GM19397 (cell line): ENCODE data around the gene RAB27B.
"Not testable (repeated sequence)": the region's sequence is repeated elsewhere in the genome, so short reads cannot be mapped to it uniquely, and the experiment has no call there.

ENCODE experiments used
- ATAC-seq: cut with Tn5 transposase; IDR thresholded peaks from one replicate; pipeline ENCODE4 v1.9.1; 2021; ENCODE audit warnings: mild to moderate bottlenecking, moderate library complexity; ENCODE audit not compliant: unreplicated experiment

The RAB27B gene, protein sequence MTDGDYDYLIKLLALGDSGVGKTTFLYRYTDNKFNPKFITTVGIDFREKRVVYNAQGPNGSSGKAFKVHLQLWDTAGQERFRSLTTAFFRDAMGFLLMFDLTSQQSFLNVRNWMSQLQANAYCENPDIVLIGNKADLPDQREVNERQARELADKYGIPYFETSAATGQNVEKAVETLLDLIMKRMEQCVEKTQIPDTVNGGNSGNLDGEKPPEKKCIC

DNA sequence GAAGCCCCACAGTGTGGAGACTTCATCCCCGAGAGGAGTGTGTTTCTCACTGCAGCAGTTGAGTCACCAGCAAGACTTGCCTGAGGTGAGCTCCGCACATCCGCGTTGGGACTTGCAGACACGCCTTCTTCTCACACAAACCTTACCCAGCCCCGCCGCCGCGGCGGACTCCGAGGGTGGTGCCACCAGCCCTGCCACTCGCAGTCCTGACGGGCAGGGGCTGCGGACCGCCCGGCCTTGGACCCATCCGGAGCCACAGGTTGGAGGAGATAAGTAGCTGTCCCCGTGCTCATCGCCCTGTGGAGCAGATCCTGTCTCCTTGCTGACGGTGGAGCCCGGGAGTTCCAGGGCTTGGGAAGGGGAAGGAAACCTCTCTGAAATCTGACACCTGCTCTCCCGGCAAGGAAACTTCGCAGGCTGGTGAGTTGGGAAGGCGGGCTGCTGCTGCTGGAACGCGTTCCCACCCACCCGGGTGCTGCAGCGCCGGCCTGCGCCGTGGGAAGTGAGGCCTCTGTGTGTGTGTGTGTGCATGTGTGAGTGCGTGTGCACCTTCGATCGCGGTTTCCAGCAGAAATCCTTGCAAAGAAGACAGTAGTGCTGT, at the start of gene RAB27B:
Gene RAB27B (plus strand): TSS at position 197 of the 601 bp plus-strand sequence. CDS start 49,109 bp downstream, outside the sequence.
- ATAC-seq = no peak

DNA sequence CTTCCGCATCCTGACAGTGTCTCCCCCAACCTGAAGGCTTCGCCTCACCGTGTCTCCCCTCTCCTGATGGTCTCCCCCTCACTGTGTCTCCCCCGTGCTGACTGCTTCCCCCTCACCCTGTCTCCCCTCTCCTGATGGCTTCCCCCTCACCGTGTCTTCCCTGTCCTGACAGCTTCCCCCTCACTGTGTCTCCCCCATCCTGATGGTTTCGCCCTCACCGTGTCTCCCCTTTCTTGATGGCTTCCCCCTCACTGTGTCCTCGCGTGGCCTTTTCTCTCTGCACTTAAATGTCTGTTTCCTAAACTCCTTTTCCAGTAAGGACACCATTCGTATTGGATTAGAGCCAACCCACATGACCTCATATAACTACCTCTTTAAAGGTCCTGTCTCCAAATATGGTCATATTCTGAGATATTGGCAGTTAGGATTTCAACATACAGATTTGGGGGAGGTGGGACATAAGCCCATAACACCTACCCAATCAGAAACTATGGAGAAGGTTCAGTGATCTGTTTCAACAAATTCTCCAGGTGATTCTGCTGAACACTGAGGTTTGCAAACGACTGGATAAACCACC, 47.9 kb upstream of the RAB27B start:
- no peak for ATAC-seq

DNA sequence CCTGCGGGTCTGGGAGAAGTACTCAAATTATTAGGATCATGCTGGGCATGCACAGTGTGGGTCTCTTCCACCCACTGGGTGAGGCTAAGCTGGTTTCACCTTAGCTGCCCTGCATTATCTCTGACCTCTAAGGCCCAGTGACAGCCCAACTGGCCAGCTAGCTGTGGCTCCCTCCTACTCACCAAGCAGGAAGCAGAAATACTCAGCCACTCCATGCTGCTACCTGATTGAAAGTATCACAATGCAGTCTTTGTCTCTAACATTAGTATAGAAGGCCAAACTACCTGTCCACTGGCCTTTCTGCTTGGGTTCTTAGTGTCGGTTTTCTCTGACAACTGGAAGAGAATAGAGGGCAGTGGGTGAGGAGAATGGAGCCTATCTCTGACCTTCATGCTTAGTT, 47.3 kb upstream of the RAB27B start:
- ATAC-seq = no peak

DNA sequence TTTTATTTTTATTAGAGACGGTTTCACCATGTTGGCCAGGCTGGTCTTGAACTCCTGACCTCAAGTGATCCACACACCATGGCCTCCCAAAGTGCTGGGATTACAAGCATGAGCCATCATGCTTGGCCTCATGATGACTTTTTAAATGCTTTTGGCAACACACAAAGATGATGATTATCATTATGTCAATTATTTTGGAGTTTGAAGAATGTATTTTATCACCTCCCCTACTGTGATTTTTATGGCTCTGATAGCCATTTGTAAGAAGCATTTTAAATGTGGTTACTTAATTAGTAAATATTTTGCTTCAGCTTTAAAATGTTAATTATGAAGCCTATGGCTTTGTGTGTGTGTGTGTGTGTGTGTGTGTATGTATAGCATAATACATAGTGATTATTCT, 45.1 kb upstream of the RAB27B start:
- ATAC-seq = no peak

DNA sequence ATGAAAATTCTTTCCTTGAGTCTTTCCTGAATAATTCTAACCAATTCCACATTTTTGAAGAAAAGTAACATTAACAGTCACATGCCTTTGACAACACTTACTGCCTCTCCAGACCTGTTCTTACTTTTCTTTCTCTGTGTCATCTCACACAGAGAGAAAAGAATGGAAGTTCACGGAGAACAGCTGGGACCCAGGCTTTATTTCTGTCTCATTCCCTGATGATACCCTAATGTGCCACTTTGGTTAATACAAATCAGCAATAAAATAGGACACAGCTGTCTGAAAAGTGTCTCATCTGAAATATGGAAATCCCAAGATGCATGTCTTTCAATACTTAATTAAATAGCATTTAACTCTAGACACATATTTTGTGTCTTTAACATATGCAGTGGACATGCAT, 42.1 kb upstream of the RAB27B start:
- ATAC-seq = no peak

DNA sequence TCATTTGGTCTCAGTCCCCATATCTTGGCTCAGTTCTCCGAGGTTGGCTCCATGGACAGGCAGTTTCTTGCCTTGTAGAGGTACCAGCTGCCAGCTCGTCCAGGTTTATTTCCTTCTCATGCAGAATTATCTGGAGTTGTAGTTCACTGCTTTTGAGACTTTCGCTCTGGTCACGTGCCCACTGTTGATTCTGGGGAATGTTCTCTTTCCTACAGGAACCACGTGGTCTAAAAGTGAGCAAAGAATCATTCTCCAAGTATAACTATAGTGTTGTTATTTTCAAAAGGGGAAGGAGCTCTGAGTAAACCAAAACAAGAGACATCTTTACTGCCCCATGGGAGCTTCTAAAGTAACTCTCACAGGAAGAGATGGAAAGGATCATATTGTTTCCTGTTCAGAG, 41.2 kb upstream of the RAB27B start:
- no peak for ATAC-seq

DNA sequence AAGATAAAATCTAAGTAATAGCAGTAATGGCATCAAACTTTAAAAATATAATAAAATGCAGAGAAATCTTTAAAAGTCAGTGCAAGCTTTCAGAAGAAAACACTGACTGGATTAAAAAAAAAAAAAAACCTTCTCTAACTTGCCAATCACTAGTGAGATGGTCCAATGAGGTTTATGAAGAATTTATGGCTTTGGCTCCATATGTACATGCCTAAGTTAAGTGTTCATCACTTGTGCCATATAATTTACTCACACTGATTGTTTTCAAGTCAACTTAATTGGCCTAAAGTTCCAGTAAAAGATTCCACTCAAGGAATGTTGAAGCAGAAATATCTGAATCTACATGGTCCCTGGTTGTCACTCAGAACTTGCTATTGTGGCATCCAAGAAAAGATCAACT, 40.7 kb upstream of the RAB27B start:
- ATAC-seq = no peak

DNA sequence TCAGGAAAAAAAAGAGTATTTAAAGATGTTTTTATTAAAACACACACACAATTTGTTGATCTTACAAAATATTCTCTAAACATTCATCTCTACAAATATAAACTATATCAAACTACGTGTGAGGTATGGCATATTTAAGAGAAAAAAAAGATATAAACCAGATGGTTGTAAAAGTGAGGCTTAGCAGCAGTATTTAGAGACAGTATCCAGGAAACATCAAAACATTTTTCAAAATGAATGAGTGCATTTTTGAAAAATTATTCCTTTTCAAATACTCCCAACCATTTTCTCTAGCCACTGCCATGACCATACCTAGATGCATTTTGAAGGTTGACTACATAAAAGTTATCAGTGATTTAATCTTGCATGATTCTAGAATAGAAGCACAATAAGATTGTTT, 38.2 kb upstream of the RAB27B start:
- no peak for ATAC-seq

DNA sequence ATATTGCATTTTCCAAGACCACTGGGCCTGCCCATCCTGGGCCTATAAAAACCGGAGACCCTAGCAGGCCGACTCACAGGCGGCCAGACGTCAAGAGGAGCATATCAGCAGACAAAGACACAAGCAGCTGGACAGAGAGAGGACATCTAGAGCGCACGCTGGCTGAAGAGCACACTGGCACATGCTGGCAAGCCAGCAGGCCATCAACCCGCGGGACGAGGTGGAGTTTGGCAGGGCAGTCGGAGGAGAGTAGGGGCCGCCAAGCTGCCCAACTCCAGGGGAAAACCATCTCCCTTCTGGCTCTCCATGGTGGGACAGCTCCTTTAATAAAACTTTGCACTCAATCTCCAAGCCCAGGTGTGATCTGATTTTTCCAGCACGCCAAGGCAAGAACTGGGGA, 36.6 kb upstream of the RAB27B start:
- no peak for ATAC-seq

DNA sequence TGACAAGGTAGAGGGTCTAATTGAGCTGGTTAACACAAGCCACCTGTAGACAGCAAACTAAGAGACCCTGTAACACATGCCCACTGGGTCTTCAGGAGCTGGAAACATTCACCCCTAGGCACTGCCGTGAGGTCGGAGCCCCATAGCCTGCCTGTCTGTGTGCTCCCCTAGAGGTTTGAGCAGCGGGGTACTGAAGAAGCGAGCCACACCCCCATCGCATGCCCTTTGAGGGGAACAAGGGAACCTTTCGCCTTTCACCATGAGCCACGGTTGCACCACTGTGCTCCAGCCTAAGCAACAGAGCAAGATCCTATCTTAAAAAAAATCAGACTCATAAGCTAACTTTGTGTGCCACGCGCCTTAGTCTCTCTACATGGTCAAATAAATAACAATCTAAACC, 36.2 kb upstream of the RAB27B start:
- no peak for ATAC-seq

DNA sequence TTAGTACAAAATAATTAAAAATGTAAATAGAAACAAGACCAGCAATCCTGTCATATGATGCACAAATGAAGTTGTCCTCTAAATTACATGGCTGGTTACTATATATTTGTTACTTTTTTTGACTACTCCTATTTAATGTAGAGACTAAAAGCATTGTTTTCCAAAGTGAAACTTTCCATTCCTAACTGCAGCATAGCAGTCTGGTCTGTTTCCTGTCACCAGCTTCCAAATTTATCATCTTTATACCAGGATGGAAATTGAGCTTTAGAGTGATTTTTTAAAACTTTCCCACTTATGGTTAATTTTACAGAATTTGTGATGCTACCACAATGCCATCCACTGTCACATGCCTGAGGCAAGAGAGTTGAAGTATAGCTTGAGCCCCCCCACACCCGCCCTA, 33.5 kb upstream of the RAB27B start:
- no peak for ATAC-seq

DNA sequence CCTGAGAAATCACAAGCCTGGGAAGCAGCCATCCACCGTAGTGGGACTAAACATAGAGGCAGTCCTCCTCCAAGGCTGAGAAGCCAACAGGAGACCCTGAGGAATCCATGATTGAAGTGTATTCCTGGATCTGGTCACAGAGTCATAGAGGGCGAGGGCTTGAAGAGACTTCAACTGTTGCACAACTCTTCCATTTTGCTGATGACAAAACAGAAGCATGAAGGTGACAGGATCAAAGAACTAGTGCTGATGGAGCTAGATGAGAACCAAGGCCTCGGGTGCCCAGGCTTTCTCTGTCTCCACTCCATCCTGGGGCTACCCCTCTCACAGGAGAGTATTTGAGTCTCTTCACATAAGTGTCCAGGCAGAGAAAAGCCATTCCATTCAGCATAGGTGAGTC, 30.1 kb upstream of the RAB27B start:
- ATAC-seq = no peak

DNA sequence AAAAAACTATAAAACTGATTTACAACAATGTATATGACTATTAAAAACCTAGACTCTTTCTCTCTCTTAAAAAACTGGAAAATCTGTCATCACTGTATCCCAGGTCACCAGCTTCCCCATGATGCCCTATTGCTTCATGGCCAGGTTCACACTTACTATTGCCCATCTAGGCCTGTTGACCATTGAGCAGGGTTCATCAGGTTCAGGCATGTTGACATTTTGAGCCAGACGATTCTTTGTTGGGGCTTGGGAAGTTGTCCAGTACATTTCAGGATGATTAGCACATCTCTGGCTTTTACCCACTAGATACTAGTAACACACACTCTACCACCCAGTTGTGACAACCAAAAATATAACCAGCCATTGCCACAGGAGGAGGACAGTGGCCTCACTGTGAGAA, 26.9 kb upstream of the RAB27B start:
- ATAC-seq = no peak

DNA sequence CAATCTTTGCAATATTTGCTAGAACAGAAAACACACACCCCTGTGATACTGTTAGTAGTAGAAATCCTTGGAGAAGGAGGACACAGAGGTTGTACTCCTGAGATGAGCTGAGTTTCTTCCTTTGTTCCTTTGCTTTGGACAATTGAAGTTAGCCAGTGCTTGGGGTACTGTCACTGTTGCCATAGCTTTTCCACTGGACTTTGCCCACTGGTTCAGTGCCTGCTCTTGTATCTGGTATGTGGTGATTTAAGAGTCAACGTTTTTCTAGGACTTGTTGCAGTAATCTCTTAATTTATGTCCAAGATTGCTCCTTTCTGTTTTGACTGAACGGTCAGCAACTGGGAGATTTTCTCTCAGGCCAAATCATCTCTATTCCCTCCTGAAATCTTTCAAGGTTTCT, 26.1 kb upstream of the RAB27B start:
- ATAC-seq = no peak

DNA sequence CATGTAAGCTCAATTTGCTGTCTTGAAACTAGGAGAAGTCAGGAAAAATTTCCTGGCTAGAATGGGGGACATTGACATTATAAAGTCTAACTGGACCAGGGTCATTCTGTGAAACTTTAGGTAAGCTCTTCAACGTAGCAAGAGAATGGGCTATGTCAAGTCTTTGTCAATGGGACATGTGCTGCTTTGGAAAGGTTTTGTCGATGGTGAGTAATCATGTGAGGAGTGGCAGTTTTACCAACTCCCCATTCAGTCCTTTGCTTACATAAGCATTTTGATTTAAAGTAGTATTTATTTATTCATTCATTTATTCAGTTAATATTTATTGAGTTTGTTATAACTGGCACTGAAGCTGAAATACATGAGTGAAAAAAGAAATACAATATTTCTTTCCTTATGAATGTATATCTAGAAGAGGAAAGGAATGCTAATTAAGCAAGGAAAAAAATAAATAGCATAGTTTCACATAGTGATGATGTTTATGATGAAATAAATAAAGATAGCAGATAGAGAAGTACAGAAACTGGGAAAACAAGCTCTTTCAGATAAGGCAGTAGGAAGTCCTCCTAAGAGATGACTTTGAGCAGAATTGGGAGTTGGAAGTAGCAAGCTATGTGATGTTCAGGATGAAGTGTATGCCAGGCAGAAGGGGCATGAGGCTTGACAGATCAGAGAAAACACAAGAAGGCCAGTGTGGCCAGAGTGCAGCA, 25.4 kb upstream of the RAB27B start:
- no peak for ATAC-seq

DNA sequence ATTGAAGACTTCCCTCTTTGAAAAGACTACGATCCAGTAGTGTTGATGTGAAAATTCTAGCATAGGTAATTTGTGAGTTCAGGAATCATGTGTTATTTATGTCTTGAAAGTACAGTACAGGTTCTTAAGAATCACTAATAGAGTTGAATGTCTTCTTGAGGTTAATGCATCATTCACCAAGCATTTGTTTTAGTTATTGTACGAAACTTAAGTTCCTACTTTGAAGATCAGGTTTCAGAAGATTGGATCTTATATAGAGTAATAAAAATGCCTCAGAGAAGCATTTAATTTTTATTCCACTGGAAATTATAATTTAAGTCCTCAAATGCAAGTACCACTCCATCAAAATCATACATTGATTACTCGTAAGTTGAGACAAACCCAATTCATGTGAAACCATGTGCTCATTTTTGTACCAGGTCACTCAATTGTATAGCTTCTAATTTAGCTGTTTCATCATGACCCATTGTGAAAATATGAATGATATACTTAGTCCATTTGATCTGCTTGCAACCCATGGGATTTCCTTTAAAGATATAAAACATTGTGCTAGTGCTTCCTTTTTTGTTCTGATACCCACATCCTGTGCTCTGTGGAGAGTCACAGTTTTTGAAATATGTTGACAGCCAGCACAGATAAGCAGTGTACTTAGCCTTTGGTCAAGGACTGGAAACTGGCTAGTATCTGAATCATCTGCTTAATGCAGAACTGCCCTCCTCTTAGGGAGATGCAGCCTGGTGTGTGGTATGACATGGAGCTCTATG, 22.5 kb upstream of the RAB27B start:
- no peak for ATAC-seq

DNA sequence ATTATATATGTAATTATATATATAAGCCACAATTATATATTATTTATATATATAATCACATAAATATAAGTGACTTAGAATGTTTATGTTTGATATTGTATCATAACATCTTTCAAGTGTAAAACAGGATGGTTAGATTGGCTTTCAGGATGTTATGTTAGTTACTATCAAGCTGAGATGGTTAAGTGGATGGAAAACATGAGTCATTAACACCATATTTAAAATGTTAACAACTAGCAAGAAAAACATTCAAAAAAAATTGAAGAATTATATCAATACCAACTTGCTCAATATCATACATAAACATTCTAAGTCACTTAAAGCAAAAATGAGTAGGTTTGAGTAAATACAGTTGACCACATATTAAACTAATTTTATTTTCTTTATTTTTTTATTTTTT, 21.8 kb upstream of the RAB27B start:
- no peak for ATAC-seq

DNA sequence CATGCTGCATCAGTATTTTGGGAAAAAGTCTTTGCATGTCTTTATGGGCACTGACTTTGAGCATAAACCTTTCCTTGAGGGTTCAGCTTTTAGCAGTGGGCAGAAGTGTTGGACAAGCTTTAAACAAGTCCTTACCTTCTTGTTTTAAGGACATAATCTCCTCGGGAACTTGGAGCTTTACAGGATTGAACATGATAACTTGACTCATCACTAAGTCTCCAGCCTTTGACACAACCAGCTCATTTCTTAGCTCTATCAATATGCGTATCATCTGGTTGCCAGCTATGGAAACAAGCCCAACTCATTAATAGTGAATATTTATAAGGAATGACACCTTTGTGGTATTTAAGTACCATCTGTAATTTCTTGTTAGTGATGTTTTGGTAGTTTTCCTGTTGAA, 21.0 kb upstream of the RAB27B start:
- ATAC-seq = no peak

DNA sequence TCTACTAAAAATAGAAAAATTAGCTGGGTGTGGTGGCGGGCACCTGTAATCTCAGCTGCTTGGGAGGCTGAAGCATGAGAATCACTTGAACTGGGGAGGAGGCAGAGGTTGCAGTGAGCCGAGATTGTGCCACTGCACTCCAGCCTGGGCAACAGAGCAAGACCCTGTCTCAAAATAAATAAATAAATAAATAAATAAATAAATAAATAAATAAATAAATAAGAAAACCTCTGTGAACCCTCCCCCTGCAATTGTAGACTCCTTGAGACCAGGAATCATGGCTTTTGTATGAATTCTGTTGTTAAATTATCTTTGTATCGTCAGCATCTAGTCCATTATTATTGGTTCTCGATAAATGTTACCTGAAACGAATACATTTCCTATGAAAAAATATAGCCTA, 17.6 kb upstream of the RAB27B start:
- not testable (repeated sequence) for ATAC-seq

DNA sequence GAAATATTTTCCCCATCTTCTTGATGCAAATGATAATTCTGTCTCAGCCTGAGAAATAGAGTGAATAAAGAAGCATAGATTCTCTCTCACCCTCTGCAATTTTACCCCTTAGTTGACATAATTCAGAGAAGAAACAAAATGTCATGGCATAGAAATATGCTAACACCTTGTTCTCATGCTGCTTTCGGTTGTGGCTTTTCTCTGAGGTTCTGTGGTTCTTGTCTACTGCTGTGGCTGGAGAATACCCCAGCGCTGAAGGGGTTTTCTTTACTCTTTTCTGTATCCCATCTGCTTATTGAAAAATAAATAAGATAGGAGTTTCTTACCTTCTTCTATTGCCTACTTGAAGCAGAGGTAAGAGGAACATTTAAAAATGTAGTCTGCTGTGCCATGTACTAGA, 15.4 kb upstream of the RAB27B start:
- no peak for ATAC-seq

DNA sequence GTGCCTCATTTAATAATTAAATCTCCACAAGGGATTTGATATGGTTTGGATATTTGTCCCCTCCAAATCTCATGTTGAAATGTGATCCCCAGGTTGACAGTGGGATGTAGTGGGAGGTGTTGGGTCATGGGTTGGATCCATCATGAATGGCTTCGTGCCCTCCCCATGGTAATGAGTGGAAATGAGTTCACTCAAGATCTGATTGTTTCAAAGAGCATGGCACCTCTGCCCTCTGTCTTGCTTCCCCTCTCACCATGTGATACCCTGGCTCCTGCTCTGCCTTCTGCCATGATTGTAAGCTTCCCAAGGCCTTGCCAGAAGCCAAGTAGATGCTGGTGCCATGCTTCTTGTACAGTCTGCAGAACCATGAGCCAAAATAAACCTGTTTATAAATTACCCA, 15.0 kb upstream of the RAB27B start:
- ATAC-seq = no peak
